Measurements from ENCODE around the gene KANSL1.
"Not testable (repeated sequence)": the region's sequence is repeated elsewhere in the genome, so short reads cannot be mapped to it uniquely, and the experiment has no call there.

KANSL1 gene

DNA sequence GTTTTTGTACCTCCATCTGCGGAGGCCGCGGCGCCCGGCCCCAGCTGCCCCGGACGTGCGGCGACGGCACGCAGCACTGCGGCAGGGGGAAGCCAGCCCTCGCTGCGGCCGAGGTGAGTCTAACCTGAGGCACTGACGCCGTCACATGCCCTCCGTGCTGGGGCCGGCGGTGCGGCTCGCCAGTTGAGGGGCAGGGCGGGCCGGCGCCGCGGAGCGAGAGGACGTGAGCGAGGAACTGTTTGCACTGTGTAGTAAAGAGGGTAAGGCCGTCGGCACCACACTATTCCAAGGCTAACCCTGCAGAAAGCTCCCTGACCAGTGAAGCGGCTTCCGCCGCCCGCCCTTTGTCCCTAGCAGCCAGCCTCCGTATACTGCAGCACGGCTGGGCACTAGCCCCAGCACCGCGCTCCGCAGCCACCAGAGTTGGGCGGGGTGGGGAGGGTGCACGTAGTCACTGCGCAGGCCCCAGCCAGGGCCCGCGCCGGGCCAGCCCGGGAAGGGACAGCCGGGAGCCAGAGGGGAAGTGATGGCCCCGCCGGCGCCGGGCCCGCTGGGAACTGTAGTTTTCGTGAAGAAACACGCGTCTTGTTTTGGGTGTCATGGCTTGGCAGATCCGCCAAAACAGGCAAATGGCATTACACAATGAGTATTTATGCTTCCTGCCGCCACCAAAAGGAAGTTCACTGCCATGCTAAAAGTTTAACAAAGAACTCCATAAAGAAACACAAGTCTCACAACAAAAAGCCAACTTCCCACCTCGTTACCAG is 580 bp upstream of the KANSL1 start:
- DNase-seq (ENCODE audit: low spot score) = peak; percentile 99

DNA sequence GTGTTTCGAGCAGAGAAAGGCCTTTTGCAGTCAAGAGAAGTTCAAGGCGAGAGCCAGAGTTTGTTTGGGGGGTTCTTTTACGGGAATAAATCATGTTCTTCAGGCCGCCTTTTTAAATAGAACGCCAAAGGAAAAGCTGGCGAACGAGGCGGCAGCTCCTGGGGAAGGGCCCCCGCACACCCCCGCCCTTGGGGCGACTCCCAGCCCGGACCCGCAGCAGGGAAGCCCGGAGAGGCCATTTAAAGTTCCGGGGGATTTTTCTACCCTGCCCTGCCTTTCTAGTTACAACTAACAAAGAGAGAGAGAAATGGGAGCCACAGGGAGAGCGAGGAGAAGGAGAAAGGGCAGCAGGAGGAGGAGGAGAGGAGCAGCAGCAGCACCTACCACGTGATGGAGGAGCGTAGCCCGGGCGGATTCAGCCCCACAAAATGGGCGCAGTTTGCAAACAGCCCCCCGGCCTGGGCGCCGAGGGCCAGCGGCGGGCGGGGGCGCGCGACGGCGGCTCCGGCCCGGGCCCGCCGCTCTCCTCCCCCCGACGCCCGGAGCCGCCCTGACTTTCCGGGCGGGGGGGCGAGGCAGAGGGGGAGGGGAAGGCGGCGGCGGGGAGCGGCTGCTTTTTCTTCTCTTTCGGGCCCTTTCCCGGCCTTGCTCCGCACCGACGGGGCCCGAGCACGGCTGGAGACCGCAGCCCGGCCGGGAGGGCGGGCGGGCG is 634 bp downstream of the KANSL1 start:
- peak; percentile 91 for DNase-seq (ENCODE audit: low spot score)

DNA sequence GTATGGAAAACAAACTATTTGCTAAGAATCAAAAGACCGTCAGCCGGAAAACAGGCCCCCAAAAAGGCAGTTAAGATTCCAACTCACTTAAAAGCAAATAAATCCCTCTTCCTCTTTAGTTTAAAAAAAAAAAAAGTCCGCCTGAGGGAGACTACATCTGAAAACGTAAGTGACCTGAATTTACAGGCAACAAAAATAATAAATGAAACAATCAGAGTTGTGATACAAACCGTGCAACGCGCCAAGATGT is 1.1 kb downstream of the KANSL1 start:
- DNase-seq (ENCODE audit: low spot score) = no peak

DNA sequence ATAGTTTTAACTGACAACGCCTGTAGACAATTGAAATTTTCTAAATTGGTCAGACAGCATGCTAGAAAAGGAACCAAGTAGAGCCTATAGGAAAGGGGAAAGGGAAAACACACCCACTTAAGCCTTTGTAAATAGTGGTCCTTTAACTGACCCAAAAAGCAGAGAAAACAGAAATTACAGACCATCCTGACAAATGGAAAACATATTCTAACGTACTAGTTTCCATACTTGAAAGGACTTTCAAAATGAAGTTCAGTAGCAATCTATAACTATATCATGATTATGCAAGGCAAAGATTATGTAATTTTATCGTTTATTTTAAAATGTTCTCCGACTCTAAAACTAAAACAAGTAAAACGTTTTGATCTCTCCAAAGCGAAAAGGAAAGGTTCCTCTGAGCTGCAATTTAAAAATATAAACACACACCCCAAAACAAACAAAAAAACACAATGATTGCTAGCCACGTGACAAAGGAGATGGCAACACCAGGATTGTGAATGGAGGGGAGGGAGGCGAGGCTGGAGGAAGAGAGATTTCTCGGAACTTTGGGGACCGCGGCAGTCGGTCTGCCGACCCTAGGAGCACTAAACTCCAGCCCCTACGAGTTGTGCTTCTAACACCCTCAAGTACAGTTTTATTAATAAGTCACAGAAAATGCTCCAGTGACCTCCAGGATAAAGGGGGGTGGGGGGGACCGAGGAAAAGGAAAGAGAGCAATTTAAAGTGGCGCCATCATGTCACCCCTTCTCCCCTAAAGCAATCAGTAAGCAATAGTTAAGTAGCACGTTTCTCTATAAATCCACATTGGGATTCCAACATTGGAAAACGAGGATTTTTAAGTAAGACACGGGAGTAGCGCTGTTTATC is 1.7 kb downstream of the KANSL1 start:
- DNase-seq (ENCODE audit: low spot score) = peak; percentile 74

DNA sequence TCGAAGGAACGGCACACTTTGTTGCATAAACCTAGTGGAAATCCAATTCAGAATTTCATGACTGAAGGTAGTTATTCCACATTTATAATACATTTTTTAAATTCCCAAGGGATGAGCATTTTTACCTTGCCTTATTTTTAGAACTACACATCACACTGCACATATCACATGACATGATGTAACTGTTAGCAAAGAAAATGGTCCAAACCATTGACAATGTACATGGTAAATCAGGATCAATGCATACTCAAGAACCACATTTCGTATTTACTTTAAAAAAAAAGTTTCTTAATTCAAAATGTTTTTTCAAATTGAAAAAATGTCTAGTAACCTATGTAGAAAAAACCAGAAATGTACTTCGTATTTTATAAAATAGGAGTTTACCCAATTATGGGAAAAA is 2.5 kb downstream of the KANSL1 start:
- no peak for DNase-seq (ENCODE audit: low spot score)

DNA sequence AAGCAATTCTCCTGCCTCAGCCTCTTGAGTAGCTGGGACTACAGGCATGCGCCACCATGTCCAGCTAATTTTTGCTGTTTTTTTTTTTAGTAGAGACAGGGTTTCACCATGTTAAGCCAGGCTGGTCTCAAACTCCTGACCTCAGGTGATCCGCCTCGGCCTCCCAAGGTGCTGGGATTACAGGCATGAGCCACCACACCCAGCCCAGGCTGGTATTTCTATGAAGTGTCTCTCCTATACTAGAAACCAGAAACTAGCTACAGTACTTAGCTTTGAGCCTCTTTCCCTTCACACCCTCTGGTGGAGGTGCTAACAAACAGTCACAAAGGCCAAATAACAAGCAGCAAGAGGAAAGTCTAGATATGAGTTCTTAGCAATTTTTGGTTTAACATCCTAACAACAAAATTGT is 6.4 kb downstream of the KANSL1 start:
- peak; percentile 26 for DNase-seq (ENCODE audit: low spot score)

DNA sequence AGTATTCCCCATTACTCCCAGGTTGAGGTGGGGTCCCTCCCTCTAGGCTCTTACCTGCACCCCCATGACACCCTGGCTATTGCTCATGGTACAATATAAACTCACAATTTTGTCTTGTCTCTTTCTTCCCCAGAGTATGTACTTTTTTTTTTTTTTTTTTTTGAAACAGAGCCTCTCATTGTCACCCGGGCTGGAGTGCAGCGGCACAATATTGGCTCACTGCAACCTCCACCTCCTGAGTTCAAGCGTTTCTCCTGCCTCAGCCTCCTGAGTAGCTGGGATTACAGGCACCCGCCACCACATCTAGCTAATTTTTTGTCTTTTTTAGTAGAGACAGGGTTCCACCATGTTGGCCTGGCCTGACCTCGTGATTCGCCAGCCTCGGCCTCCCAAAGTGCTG is 8.5 kb downstream of the KANSL1 start:
- DNase-seq (ENCODE audit: low spot score) = peak; percentile 40

DNA sequence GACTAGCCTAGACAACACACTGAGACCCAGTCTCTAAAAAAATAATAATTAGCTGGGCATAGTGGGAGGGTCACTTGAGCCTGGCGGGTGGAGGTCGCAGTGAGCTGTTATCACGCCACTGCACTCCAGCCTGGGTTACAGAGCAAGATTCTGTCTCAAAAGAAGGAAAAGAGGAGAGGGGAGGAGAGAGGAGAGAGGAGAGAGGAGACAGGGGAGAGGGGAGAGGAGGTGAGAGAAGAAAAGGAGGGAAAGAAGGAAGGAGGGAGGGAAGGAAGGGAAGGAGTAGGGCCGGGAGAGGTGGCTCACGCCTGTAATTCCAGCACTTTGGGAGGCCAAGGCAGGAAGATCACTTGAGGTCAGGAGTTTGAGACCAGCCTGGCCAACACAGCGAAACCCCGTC is 9.8 kb downstream of the KANSL1 start:
- peak; percentile 48 for DNase-seq (ENCODE audit: low spot score)

DNA sequence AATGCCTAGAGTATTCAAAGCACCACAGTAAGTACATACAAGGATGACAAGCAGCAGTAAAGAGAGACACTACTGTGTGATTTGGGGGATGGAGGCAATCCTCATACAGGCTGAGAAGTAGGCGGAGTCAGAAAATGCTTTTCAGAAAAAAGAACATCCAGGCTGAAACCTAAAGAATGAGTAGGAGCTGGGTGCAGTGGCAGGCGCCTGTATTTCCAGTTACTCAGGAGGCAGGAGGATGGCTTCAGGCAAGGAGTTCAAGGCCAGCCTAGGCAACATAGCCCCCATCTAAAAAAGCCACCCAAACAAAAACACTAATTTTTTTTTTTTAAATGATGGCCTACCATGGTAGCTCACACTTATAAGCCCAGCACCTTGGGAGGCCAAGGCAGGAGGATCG is 10.3 kb downstream of the KANSL1 start:
- no peak for DNase-seq (ENCODE audit: low spot score)

DNA sequence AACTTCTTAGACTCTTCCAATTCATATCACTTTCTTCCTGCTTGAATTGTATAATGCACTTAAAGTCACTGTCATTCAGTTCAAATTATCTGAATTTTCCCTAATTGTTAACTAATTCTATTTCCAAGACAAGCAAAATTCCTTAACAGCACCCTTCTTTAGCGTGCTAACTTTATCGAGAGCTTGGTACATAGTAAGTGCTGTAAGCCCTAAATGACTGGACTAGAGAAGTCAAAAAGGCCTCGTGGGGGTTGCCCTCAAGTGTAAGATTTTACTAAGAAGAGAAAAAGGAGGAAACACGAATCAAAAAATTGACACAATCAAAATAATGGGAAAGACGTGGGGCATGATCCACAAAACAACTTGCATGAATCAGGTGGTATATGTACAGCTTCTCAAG is 11.3 kb downstream of the KANSL1 start:
- DNase-seq (ENCODE audit: low spot score) = no peak

DNA sequence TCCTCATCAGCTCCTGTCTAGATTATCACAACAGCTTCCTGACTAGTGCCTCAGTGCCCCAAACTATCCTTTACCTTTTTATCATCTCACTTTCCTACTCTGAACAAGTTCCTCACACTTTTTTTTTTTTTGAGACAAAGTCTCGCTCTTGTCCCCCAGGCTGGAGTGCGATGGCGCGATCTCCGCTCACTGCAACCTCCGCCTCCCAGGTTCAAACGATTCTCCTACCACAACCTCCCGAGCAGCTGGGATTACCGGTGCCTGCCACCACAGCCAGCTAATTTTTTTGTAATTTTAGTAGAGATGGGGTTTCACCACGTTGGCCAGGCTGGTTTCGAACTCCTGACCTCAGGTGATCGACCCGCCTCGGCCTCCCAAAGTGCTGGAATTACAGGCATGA is 11.9 kb downstream of the KANSL1 start:
- DNase-seq (ENCODE audit: low spot score) = not testable (repeated sequence)

DNA sequence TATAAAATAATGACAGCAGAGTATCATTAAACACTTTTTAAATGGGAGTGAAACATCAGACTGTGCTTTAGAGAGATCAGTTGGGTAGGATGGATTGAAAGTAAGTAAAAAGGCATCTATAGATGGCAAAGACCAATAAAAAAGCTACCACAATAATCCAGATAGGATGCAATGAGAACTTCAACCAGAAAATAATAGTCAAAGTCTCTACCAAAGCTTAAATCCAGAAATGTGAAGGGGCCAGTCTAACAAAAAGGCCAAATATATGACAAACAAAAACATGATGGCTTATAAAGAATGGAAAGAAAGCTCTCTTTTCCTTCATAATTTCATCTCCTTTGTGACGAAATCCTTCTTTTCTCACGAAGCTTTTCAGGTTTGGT is 12.3 kb downstream of the KANSL1 start:
- no peak for DNase-seq (ENCODE audit: low spot score)

DNA sequence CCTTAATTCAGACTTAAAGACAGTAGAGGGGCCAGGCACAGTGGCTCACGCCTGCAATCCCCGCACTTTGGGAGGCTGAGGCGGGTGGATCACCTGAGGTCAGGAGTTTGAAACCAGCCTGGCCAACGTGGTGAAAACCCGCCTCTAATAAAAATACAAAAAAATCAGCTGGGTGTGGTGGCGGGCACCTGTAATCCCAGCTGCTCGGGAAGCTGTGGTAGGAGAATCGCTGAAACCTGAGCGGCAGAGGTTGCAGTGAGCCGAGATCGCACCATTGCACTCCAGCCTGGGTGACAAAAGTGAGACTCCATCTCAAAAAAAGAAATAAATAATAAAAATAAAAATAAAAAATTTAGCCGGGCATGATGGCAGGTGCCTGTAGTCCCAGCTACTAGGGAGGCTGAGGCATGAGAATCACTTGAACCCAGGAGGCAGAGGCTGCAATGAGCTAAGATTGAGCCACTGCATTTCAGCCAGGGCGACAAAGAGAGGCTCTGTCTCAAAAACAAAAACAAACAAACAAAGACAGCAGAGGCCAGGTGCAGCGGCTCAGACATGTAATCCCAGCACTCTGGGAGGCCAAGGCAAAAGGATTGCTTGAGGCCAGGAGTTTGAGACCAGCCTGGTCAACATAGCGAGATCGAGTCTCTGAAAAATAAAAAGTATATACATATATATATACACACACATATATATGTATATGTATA is 12.9 kb downstream of the KANSL1 start:
- DNase-seq (ENCODE audit: low spot score) = not testable (repeated sequence)

DNA sequence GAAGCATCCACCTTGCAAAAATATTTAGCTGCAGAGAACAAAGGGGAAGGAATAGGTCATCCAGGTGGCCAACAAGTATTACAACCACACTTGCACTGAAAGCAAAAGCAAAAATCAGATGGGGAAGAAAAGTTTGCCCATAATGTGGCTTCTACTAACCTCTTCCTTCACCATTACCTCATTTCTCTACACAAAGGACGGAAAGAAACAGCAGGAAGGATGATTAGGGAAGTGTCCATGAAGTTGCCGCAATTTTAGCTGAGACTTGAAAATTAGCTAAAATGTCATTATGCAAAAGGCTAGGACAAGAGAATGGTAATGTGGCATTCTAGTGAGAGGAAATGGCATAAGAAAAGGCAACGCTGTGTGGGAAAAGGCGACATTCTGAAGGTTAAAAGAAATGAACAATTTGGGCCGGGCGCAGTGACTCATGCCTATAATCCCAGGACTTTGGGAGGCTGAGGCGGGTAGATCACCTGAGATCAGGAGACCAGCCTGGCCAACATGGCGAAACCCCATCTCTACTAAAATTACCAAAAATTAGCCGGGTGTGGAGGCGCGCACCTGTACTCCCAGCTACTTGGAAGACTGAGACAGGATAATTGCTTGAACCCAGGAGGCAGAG is 13.7 kb downstream of the KANSL1 start:
- DNase-seq (ENCODE audit: low spot score) = no peak

DNA sequence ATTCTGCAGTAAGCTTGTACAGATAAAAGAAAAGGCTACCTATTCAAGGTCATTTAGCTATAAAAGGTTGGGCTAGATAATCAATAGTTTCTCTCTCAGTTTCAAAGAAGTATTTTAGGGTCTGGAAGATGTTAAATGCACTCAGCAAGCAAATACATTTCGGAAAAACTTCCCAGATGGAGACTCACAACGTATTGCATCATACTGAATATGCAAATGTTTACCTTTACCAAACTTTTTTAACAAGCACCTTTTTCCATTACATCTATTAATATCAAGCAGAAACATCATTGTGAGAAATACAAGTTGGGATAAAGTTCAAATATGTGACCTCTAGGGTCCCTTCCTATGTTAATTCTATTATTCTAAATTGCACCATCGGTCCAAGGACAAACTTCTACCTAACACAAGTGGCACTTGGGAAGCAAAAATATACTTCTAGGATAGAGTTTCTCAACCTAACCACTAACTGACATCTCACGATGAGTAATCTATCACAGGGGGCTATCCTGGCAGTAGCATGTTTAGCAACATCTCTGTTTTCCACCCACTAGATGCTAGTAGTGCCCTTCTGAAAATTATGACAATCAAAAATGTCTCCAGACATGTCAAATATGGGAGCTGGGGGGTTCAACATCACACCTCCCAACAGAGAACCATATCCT is 14.5 kb downstream of the KANSL1 start:
- DNase-seq (ENCODE audit: low spot score) = no peak

DNA sequence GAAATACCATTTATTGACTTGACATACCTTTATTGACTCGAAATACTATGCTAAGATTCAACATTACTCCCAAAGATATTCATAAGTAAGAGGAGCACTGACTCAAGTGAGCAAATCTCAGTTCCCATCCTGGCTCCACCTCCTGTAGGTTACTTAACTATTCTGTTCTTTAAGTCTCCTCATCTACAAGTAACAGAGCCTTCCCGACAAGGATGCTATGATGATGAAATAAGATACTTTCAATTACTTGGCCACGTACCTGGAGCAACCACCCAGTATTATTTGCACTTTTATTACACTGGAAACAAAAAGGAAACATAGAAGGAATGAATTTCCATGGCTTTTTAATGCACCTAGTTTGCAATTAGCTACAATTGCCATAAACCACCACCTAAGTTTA is 16.3 kb downstream of the KANSL1 start:
- DNase-seq (ENCODE audit: low spot score) = peak; percentile 12

DNA sequence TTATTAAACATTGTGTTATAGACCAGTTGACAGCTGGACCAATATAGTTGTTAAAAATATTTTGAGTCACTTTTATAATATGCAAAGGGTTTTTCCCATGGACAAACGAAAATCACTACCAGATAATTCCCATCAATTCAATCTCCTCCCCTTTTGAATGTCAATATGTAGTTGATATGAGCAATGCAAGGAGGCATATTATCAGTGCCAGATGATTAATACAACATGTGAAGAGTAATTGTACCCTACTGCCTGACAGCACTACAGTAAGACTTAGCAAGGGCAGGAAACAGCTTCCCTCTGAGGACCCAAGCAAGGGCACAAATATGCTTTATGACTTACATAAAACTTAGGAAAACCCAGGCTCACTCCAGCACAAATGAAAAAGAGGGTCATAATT is 17.3 kb downstream of the KANSL1 start:
- DNase-seq (ENCODE audit: low spot score) = no peak

DNA sequence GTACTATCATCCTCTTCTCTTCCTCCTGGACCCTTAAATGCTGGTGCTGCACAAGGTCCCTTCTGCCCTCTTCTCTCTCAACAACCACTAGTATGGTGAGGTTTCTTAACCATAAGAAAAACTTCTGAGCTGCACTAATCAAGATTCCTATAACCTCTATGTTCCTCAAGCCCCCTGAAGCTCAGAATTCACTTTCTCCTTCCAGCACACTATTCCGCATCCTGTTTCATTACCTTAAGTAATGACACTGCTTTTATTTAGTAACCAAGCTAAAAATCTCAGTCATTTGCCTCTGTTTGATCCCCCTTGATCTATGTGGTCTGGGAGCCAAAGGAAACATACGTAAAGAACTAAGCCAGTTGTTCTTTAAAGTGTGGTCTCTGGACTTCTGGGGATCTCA is 20.1 kb downstream of the KANSL1 start:
- DNase-seq (ENCODE audit: low spot score) = no peak

DNA sequence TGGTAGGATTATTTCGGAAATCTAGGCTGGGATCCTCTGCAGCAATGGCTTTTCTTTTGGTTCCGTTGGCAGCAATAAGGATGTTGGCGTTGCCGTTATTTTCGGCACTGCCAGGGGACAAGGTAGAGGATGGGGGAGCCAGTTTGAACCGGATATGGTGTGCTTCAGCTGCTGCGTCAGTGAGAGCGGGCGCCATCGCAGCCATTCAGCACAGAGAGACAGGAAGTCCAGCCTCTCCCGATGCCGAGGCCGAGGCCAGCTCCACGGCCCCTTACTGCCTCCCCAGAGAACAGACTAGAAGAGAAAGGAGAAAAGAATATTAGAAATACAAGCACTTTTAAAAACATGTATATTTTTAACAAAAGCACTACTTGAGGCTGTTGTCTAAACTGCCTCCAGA is 21.3 kb downstream of the KANSL1 start:
- no peak for DNase-seq (ENCODE audit: low spot score)

DNA sequence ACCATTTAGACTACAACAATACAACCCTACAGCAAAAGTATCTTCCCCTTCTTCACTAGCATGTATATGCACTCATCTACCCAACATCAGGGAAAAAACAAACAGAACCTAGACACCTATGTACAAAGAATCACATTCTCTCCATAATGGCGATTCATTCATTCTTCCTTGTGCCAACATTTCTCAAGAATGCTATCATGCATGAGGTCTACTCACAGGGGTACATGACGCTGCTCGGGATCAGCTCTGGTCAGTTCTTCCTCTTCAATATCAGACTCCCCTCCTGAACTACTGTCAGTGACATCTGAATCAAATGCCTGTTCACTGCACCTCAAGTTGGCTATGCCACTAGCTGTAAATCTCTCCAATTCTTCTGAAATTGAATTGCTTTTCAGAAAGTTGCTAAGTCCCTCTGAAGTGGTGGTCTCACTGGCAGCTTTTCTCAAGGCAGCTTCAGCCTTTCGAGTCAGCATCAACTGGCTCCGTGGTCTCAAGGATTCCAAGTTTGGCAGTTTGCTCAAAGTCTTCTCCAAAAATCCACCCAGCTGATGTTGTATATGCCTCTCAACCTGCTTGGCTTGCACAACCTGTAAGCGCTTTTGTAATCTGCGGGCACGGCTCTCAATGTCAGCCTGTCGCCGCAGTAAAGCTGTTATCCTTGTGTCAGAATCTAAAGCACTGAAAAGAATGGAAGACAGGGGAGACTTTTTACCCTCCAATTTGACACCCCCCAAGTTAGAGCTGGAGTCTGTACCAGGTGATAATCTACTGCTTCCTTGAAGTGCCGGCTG is 22.4 kb downstream of the KANSL1 start:
- no peak for DNase-seq (ENCODE audit: low spot score)

All from ecto neural progenitor cell (in vitro differentiated cells).